Measurements from ENCODE around the gene GJC1. TPM values are rescaled to one million over a fixed set of nuclear protein-coding genes. Genes with fewer than 3 reads are reported as not detected.

Gene GJC1
- 22.1 TPM for total RNA-seq
- 10 to 100 TPM; 19.3 to 35.4 (median 24.3) TPM for polyA plus RNA-seq (ENCODE audit: insufficient read depth in 1 of 8, insufficient read length in 8 of 8, low replicate concordance in 1 of 8)
- long read RNA-seq, donor 1, partial matches to known transcripts = 10 of 11 reads
- long read RNA-seq, donor 1, other reads (novel, unspliced or antisense) = 0 of 11 reads
- long read RNA-seq, donor 2, partial matches to known transcripts = 0 of 1 reads
- long read RNA-seq, donor 2, other reads (novel, unspliced or antisense) = 0 of 1 reads
- long read RNA-seq, donor 3, transcript GJC1-209 (3 exons, 1,837 nt) = major isoform, 5 of 5 reads
- long read RNA-seq, donor 3, partial matches to known transcripts = 0 of 5 reads
- long read RNA-seq, donor 3, other reads (novel, unspliced or antisense) = 0 of 5 reads
- long read RNA-seq, donor 4, partial matches to known transcripts = 0 of 5 reads
- long read RNA-seq, donor 4, other reads (novel, unspliced or antisense) = 0 of 5 reads
- long read RNA-seq, donor 5, transcript GJC1-209 (3 exons, 1,837 nt) = major isoform, 7 of 7 reads
- long read RNA-seq, donor 5, partial matches to known transcripts = 0 of 7 reads
- long read RNA-seq, donor 5, other reads (novel, unspliced or antisense) = 0 of 7 reads
- long read RNA-seq, donor 6, full-length matches to known transcripts = 2 of 2 reads
- long read RNA-seq, donor 6, partial matches to known transcripts = 0 of 2 reads
- long read RNA-seq, donor 6, other reads (novel, unspliced or antisense) = 0 of 2 reads
- long read RNA-seq, donor 7, full-length matches to known transcripts = 4 of 55 reads
- long read RNA-seq, donor 7, partial matches to known transcripts = 51 of 55 reads
- long read RNA-seq, donor 7, other reads (novel, unspliced or antisense) = 0 of 55 reads
- long read RNA-seq, donor 8, full-length matches to known transcripts = 4 of 4 reads
- long read RNA-seq, donor 8, partial matches to known transcripts = 0 of 4 reads
- long read RNA-seq, donor 8, other reads (novel, unspliced or antisense) = 0 of 4 reads
- long read RNA-seq, donor 9, full-length matches to known transcripts = 2 of 2 reads
- long read RNA-seq, donor 9, partial matches to known transcripts = 0 of 2 reads
- long read RNA-seq, donor 9, other reads (novel, unspliced or antisense) = 0 of 2 reads
- long read RNA-seq, donor 10, full-length matches to known transcripts = 4 of 4 reads
- long read RNA-seq, donor 10, partial matches to known transcripts = 0 of 4 reads
- long read RNA-seq, donor 10, other reads (novel, unspliced or antisense) = 0 of 4 reads
- long read RNA-seq, donor 11, partial matches to known transcripts = 8 of 11 reads
- long read RNA-seq, donor 11, other reads (novel, unspliced or antisense) = 0 of 11 reads

- peaks cover 6% of the 10 kb centered on the region for H3K4me1 ChIP-seq (ENCODE audit: control insufficient read depth, insufficient read depth, low read length)
- under 1% methylated on average over 116 of the region's 123 CpGs for WGBS (ENCODE audit: insufficient coverage)
- peak within 1 kb of the TSS; percentile 85 for H3K27ac ChIP-seq (ENCODE audit: low read length)
- H3K27me3 ChIP-seq (ENCODE audit: control insufficient read depth, insufficient read depth, low read length) = peaks cover 2% of the 10 kb centered on the region
- no peaks in the 10 kb centered on the region for H3K36me3 ChIP-seq (ENCODE audit: control insufficient read depth, insufficient read depth, low read length)
- H3K4me3 ChIP-seq (ENCODE audit: low read length) = peak within 1 kb of the TSS; percentile 81
- no peaks in the 10 kb centered on the region for H3K9me3 ChIP-seq (replicated peaks; ENCODE audit: control insufficient read depth, low read depth, low read length)
- peak; percentile 63 for DNase-seq
Measured at GRCh38 chr17:44829523-44830358, at the start of gene GJC1. Gene GJC1, minus strand, starts transcription at chr17:44830287. Its CDS starts 24,470 bp downstream, at chr17:44805817.

GRCh38 chr17:44879376-44879775 lies 49.3 kb upstream of the GJC1 start:
- no peak overlapping the region for H3K4me3 ChIP-seq (ENCODE audit: low read length)
- H3K27ac ChIP-seq (ENCODE audit: low read length) = no peak overlapping the region
- H3K9me3 ChIP-seq (replicated peaks; ENCODE audit: control insufficient read depth, low read depth, low read length) = no peaks in the 10 kb centered on the region
- H3K36me3 ChIP-seq (ENCODE audit: control insufficient read depth, insufficient read depth, low read length) = peaks cover 68% of the 10 kb centered on the region
- WGBS (ENCODE audit: insufficient coverage) = 89% methylated on average over 3 of the region's 6 CpGs
- no peaks in the 10 kb centered on the region for H3K4me1 ChIP-seq (ENCODE audit: control insufficient read depth, insufficient read depth, low read length)
- H3K27me3 ChIP-seq (ENCODE audit: control insufficient read depth, insufficient read depth, low read length) = no peaks in the 10 kb centered on the region
- no peak for DNase-seq

GRCh38 chr17:44878627-44879221 lies 48.6 kb upstream of the GJC1 start:
- DNase-seq = peak; percentile 70
- Histone ChIP-seq H3K27ac (ENCODE audit: low read length) (no peak overlapping the region), H3K36me3 (ENCODE audit: control insufficient read depth, insufficient read depth, low read length) (peaks cover 67% of the 10 kb centered on the region), H3K4me1 (ENCODE audit: control insufficient read depth, insufficient read depth, low read length) (no peaks in the 10 kb centered on the region), H3K9me3 (replicated peaks; ENCODE audit: control insufficient read depth, low read depth, low read length) (no peaks in the 10 kb centered on the region), H3K27me3 (ENCODE audit: control insufficient read depth, insufficient read depth, low read length) (no peaks in the 10 kb centered on the region), H3K4me3 (ENCODE audit: low read length) (no peak overlapping the region)
- no CpG with 5 or more reads among the region's 6 CpGs for WGBS (ENCODE audit: insufficient coverage)

- no peak overlapping the region for H3K27ac ChIP-seq (ENCODE audit: low read length)
- WGBS (ENCODE audit: insufficient coverage) = 74% methylated on average over 3 of the region's 5 CpGs
- no peak for DNase-seq
Measured at GRCh38 chr17:44877121-44877520, 47.0 kb upstream of the GJC1 start.

GRCh38 chr17:44875761-44876160 lies 45.7 kb upstream of the GJC1 start:
- H3K9me3 ChIP-seq (replicated peaks; ENCODE audit: control insufficient read depth, low read depth, low read length) = no peaks in the 10 kb centered on the region
- no peaks in the 10 kb centered on the region for H3K27me3 ChIP-seq (ENCODE audit: control insufficient read depth, insufficient read depth, low read length)
- WGBS (ENCODE audit: insufficient coverage) = 86% methylated on average over 6 of the region's 6 CpGs
- H3K4me3 ChIP-seq (ENCODE audit: low read length) = no peak overlapping the region
- DNase-seq = no peak
- H3K4me1 ChIP-seq (ENCODE audit: control insufficient read depth, insufficient read depth, low read length) = no peaks in the 10 kb centered on the region
- peaks cover 65% of the 10 kb centered on the region for H3K36me3 ChIP-seq (ENCODE audit: control insufficient read depth, insufficient read depth, low read length)
- no peak overlapping the region for H3K27ac ChIP-seq (ENCODE audit: low read length)

More at GRCh38 chr17:44877121-44877520, 47.0 kb upstream of the GJC1 start:
- Histone ChIP-seq H3K36me3 (ENCODE audit: control insufficient read depth, insufficient read depth, low read length) (peaks cover 61% of the 10 kb centered on the region), H3K27me3 (ENCODE audit: control insufficient read depth, insufficient read depth, low read length) (no peaks in the 10 kb centered on the region), H3K9me3 (replicated peaks; ENCODE audit: control insufficient read depth, low read depth, low read length) (no peaks in the 10 kb centered on the region), H3K4me1 (ENCODE audit: control insufficient read depth, insufficient read depth, low read length) (no peaks in the 10 kb centered on the region), H3K4me3 (ENCODE audit: low read length) (no peak overlapping the region)

GRCh38 chr17:44872131-44872768 lies 42.2 kb upstream of the GJC1 start:
- 75% methylated on average over 9 of the region's 9 CpGs for WGBS (ENCODE audit: insufficient coverage)
- no peak overlapping the region for H3K27ac ChIP-seq (ENCODE audit: low read length)
- no peaks in the 10 kb centered on the region for H3K27me3 ChIP-seq (ENCODE audit: control insufficient read depth, insufficient read depth, low read length)
- H3K36me3 ChIP-seq (ENCODE audit: control insufficient read depth, insufficient read depth, low read length) = peaks cover 68% of the 10 kb centered on the region
- no peak for DNase-seq
- no peaks in the 10 kb centered on the region for H3K9me3 ChIP-seq (replicated peaks; ENCODE audit: control insufficient read depth, low read depth, low read length)
- H3K4me1 ChIP-seq (ENCODE audit: control insufficient read depth, insufficient read depth, low read length) = no peaks in the 10 kb centered on the region
- no peak overlapping the region for H3K4me3 ChIP-seq (ENCODE audit: low read length)

- 93% methylated on average over 8 of the region's 12 CpGs for WGBS (ENCODE audit: insufficient coverage)
- Histone ChIP-seq H3K36me3 (ENCODE audit: control insufficient read depth, insufficient read depth, low read length) (peaks cover 62% of the 10 kb centered on the region), H3K4me1 (ENCODE audit: control insufficient read depth, insufficient read depth, low read length) (no peaks in the 10 kb centered on the region), H3K27me3 (ENCODE audit: control insufficient read depth, insufficient read depth, low read length) (no peaks in the 10 kb centered on the region), H3K9me3 (replicated peaks; ENCODE audit: control insufficient read depth, low read depth, low read length) (no peaks in the 10 kb centered on the region), H3K4me3 (ENCODE audit: low read length) (no peak overlapping the region), H3K27ac (ENCODE audit: low read length) (no peak overlapping the region)
- DNase-seq = no peak
Measured at GRCh38 chr17:44871556-44871955, 41.5 kb upstream of the GJC1 start.

GRCh38 chr17:44867841-44868240 lies 37.8 kb upstream of the GJC1 start:
- H3K4me1 ChIP-seq (ENCODE audit: control insufficient read depth, insufficient read depth, low read length) = no peaks in the 10 kb centered on the region
- H3K4me3 ChIP-seq (ENCODE audit: low read length) = no peak overlapping the region
- 88% methylated on average over 2 of the region's 3 CpGs for WGBS (ENCODE audit: insufficient coverage)
- H3K36me3 ChIP-seq (ENCODE audit: control insufficient read depth, insufficient read depth, low read length) = peaks cover 64% of the 10 kb centered on the region
- DNase-seq = no peak
- no peak overlapping the region for H3K27ac ChIP-seq (ENCODE audit: low read length)
- H3K9me3 ChIP-seq (replicated peaks; ENCODE audit: control insufficient read depth, low read depth, low read length) = no peaks in the 10 kb centered on the region
- no peaks in the 10 kb centered on the region for H3K27me3 ChIP-seq (ENCODE audit: control insufficient read depth, insufficient read depth, low read length)
